8988T (cell line): ENCODE results near the gene C17orf67.

ENCODE experiments used
- DNase-seq: peaks from one replicate; pipeline ENCODE4 v3.0.0; 2011

The C17orf67 gene, protein sequence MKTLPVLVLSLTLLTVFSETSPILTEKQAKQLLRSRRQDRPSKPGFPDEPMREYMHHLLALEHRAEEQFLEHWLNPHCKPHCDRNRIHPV

DNA sequence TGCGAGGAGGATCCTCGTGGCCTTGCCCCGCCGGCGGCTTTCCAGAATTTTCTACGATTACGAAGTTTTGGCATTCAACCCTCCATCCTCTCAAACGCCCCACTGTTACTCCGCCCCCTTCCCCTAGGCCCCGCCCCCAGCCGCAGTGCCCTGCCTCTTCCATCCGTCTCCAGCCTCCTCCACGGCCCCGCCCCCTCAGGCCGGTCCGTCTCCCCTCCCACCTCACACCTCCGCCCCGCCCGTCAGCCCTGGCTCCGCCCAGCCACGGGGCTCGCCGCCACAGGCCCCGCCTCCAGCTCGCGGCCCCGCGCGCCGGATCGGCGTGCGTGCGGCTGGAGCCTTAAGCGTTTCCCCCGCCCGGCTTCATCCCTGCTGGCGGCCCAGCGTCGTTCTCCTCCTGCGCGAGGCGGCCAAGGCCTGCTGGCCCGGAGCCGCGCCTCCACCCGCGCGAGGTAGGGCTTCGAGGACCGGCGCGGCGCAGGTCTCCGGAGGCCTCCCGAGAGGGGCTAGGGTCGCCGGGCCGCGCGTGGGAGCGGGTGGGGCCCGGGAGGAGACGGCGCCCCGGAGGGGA, at the start of gene C17orf67, which contains the start of gene DGKE:
C17orf67 (minus strand) TSS at position 112 of the 571 bp plus-strand sequence. CDS start 18,110 bp downstream, outside the sequence.
DGKE (plus strand) TSS at position 343 of the 571 bp plus-strand sequence. CDS start 645 bp downstream, outside the sequence.
- DNase-seq: peak; percentile 68

DNA sequence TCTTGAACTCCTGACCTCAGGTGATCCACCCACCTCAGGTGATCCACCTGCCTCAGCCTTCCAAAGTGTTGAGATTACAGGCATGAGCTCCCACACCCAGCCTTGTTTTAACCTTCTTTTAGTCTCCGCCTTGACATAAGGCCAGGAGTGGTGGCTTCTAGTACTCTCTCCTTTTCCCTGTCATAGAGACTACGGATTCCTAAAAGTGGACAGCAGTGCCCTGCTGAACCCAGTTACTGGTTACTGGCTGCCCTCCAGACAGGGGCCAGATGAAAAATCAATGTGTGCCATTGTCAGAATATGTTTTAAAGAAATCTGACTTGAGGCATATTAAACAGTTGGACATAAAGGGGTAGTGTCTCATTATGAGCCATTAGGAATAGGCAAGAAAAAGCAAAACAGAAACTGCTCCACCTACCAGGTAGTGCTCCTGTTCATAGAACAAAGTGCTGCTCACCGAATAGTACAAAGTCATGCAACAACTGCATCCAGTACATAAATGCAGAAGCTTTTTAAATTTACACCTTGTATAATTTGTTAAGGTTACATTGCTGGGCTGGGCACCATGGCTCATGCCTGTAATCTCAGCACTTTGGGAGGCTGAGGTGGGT, 48.1 kb upstream of the C17orf67 start:
- DNase-seq: no peak

GRCh38 chr17:56880571-56880970, 46.9 kb upstream of the C17orf67 start:
- no peak for DNase-seq

- DNase-seq: no peak
Observed at GRCh38 chr17:56880133-56880532, 46.4 kb upstream of the C17orf67 start.

DNA sequence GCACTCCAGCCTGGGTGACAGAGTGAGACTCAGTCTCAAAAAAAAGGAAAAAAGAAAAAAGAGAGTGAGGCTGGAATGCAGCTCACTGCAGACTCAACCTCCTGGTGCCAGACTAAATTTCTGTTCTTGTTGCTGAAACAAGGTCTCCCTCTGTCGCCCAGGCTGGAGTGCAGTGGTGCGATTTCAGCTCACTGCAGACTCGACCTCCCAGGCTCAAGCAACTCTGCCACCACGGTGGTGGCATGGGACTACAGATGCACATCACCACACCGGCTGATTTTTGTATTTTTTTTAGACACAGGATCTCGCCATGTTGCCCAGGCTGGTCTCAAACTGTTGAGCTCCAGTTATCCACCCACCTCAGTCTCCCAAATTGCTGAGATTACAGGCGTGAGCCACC, 45.6 kb upstream of the C17orf67 start:
- no peak for DNase-seq

DNA sequence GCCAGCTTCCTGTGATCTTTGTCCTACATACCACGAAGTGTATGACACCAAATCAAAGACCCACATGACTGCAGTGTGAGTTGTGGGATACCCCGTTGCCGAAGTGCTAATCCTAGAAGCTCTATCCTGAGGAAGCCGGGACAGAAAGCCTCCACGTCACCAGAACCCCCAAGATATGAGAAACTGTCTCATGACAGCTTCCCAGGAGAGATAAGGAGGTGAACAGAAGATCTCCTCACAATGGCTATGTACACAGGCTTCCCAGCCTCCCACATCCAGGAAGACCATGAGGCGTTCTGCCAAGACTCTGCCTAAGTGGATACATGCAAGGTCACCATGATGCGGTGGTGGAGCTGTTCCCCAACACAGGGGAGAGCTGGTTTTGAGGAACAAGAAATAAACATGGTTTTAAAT, 43.1 kb upstream of the C17orf67 start:
- DNase-seq: no peak

- no peak for DNase-seq
Observed at GRCh38 chr17:56870081-56870651, 36.4 kb upstream of the C17orf67 start.

DNA sequence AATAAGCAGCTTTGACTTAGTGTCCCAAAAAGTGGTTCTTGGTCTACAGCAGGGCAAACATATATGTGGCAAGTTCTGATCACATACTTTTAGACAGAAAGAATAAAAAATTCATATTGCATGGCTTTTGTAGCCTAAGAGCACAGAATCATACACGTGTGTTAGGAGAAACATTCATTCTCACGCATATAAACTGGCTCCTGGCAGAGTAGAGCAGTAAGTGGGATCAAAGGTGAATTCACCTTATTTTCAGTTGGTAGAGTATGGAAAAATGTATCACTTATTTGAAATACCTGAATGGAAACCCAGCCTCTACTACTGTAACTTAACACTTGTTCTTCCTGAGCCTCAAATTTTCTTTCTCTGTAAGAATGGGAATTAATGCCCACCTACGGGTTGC, 35.0 kb upstream of the C17orf67 start:
- DNase-seq: no peak

- DNase-seq: no peak
Observed at GRCh38 chr17:56867948-56868376, 34.2 kb upstream of the C17orf67 start.

DNA sequence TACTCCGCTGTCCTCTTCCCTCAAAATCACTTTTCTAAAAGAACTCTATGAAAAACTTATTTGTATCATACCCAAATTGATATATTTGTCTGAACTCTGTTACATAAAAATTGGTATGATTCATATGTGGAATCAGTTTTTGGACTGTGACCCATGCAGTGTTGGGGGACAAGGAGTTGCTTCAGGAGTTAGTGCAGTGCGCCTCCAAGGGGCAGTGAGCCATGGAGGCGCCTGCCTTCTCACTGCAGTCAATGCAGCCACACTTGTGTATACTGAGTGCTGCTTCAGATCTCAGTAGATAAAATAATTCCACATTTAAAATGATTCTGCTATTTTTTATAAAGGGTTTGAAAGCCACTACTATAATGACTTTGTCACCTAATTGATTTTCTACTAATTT, 32.8 kb upstream of the C17orf67 start:
- DNase-seq: no peak

DNA sequence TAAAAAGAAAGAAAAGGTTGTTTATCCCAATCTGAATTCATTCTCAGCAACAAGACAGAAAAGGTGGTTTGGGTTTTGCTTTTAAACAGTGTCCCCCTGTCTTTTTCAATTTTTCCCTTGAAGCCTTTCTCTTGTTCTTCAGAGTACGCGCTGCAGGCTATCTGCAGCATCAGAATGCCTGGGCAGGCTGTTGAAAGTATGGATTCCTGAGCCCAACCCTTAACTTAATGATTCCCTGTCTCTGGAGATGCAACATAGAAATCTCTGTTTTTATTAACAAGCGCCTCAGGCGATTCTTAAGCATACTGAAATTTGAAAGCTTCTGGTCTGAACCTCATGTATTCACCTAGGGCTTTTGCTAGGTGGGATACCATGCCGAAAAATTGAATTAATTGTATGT, 32.4 kb upstream of the C17orf67 start:
- no peak for DNase-seq

- DNase-seq: no peak
Observed at GRCh38 chr17:56863974-56864373, 30.3 kb upstream of the C17orf67 start.

DNA sequence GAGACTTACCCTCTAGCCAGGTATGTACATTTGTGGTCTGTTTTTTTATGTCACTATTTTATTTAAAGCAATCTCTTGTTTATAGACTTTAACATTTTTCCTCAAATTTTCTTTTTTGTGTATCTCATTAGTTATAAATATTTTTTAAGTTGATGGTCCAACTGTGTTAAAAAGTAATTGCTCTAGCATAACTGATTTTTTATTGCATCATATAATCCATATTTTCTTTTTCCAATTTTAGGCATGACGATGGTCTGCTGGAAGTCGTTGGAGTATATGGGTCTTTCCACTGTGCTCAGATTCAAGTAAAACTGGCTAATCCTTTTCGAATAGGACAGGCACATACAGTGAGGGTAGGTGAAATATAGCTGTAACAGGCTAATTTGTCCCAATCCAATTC, 28.2 kb upstream of the C17orf67 start:
- DNase-seq: no peak

GRCh38 chr17:56851008-56851407, 17.3 kb upstream of the C17orf67 start:
- no peak for DNase-seq

GRCh38 chr17:56850591-56850990, 16.9 kb upstream of the C17orf67 start:
- DNase-seq: no peak

- DNase-seq: no peak
Observed at GRCh38 chr17:56849131-56849530, 15.4 kb upstream of the C17orf67 start.

DNA sequence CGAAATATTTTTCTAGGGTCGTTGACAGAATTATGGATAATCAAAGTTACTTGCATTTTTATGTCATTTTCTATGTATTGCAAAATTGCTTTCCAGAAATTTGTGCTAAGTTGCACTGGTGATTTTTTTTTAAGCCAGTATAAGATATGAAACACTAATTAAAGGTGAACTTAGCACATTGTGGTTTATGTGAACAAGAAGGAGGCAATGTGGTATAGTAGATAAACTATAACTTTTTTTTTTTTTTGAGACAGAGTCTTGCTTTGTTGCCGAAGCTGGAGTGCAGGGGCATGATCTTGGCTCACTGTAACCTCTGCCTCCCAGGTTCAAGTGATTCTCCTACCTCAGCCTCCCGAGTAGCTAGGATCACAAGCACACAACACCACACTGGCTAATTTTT, 13.4 kb upstream of the C17orf67 start:
- no peak for DNase-seq

DNA sequence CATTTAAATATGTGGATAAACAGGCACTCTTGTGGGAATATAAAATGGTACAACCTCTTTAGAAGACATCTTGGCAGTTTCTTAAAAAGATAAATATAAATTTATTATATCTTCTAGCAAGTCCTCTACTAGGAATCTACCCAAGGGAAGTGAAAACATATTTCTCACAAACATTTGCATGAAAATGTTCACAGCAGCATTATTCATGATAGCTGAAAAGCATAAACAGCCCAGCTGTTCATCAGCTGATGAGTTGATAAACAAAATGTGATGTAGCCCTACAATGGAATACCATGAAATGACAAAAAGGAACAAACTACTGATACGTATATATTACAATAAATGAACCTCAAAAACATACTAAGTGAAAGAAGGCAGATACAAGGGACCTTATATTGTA, 12.2 kb upstream of the C17orf67 start:
- DNase-seq: no peak

DNA sequence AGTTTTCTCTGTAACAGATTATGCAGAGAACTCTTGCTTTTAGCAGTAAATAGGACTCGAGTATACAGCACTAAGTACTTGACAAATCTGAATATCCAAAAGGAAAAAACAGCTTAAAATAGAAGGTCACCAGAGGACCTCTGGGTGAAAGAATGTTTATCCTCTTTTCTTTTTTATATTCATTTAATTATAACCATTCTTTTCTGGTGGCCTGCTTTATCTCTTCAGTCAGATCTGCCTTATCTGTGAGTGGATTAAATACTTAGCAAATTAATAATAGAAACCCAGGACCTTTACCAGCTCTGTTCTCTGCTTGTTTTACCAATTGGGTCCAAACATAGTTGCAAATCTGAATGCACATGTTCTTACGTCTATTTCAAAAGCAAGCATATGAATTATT, 8.9 kb upstream of the C17orf67 start:
- DNase-seq: no peak

- no peak for DNase-seq
Observed at GRCh38 chr17:56838687-56839086, 5.0 kb upstream of the C17orf67 start.

GRCh38 chr17:56835264-56835585, 1.5 kb upstream of the C17orf67 start:
- DNase-seq: no peak

DNA sequence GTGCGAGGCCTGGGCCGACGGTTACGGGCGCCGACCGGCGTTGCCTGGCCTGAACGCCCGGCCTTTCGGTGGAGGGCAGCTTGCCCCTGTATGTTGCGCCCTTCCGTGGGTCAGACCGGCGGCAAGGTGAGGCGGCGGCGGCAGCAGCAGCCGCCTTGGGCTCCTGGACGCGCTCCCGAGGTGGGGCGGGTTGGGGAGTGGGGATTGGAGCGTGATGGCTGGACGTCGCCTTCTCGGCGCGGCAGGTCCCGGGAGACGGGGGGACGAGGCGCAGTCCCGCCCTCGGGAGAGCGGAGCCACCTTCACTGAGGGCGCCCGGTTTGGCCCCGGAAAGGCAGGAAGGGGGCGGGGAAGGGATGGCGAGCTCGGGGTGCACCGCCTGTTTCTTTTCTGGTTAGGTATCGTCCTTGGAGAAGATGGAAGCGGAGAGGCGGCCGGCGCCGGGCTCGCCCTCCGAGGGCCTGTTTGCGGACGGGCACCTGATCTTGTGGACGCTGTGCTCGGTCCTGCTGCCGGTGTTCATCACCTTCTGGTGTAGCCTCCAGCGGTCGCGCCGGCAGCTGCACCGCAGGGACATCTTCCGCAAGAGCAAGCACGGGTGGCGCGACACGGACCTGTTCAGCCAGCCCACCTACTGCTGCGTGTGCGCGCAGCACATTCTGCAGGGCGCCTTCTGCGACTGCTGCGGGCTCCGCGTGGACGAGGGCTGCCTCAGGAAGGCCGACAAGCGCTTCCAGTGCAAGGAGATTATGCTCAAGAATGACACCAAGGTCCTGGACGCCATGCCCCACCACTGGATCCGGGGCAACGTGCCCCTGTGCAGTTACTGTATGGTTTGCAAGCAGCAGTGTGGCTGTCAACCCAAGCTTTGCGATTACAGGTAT, 902 bp upstream of the C17orf67 start:
- DNase-seq: no peak

DNA sequence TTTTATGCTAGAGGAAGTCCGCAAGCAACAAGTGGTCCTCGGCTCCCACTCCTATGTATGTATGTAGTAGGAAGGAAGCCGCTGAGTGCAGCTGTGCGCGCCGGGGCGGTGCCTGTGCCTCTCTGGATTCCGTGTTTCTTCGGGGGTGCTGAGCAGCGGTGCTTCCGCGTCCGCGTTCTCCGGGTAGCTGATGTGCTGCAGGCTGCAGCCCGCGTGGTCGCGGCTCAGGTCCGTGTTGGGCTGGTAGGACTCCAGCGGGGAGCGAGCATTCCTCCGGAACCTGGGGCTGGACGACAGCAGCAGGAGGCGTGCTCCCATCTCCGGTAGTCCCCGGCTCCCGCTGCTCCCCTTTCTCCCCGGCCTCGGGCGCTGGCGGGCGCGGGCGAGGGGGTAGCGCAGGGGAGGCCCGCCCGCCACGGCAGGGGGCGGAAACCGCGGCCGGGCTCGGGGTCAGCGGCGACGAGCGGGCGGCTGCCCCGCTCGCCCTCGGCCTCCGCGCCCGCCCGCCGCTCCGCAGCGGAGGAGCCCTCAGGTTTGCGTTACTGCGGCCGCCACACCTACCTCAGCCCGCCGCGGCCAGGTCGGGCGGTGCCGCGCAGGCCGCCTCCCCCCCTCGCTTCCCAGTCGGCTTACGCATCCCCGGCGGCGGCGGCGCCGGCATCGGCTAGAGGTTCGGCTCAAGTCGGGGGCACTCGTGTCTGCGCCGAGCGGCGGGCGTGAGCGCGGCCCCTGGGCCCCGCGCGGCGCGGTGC, 487 bp downstream of the C17orf67 start:
- DNase-seq: peak; percentile 30
